DMS153 treated with DMSO at 0.1 percent for 48 hours (cell line): Measurements from ENCODE around the gene CD3G.
"Not testable (repeated sequence)": the region's sequence is repeated elsewhere in the genome, so short reads cannot be mapped to it uniquely, and the experiment has no call there.

Experiments used
- DNase-seq: peaks from one replicate; lab custom pipeline; 2025; ENCODE audit not compliant: unreplicated experiment; lab: John Stamatoyannopoulos, UW

The CD3G gene

GRCh38 chr11:118375978-118376377 lies 31.8 kb downstream of the CD3G start:
- no peak for DNase-seq

DNA sequence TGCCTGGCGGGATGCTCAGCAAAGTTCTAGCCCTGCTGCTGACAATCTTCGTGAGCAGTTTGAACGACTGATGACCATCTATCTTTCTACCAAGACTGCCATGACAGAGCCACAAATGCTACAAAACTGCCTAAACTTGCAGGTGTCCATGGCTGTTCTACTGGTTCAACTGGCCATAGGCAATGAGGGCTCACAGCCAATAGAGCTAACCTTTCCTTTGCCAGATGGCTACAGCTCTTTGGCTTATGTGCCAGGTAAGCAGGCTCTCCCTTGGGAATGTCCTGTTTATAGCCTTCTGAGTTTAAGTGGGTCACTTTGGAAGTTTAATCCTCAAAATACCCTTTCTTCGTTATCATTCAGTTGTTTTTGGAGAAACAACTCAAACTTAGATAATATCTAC lies 35.4 kb downstream of the CD3G start:
- DNase-seq: no peak

GRCh38 chr11:118380571-118380970 lies 36.4 kb downstream of the CD3G start:
- DNase-seq: no peak

- DNase-seq: no peak
Measured at GRCh38 chr11:118382954-118383353, 38.8 kb downstream of the CD3G start.

- no peak for DNase-seq
Measured at GRCh38 chr11:118383657-118384056, 39.5 kb downstream of the CD3G start.

DNA sequence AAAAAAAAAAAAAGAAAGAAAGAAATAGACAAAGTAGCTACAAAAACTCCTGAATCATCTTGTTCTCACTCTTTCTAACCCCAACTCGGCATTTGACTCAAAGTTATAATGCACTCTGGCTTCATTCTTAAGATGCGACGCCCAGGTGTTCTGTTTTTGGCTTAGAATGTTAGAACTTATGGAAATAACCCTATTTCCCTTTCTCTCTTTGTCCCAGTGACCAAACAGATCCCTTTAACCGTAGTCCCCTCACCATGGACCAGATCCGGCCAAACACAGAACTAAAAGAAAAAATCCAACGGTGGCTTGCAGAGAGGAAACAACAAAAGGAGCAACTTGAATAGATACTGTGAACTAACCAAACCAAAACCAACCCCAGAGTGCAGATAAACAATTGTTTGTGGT lies 52.0 kb downstream of the CD3G start:
- DNase-seq: no peak

DNA sequence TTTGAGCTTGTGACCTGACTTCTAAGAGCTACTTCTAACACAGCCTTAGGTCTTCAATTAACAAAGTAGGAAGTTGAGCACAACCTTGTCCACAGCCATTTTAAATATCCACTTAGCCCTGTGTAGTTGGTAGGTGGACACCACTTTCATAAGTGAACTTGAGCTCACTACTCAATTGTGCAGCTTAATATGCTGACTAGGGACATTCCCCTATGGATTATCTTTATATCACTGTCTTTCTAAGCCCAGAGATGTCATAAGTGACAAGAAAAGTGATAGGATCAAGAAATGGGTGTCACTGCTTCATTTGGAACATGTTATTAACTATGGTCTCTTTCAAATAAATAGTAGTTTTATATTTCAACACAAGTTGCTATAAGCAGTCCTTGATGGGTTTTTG lies 53.3 kb downstream of the CD3G start:
- no peak for DNase-seq

GRCh38 chr11:118398791-118399559 lies 54.8 kb downstream of the CD3G start:
- peak; percentile 21 for DNase-seq

DNA sequence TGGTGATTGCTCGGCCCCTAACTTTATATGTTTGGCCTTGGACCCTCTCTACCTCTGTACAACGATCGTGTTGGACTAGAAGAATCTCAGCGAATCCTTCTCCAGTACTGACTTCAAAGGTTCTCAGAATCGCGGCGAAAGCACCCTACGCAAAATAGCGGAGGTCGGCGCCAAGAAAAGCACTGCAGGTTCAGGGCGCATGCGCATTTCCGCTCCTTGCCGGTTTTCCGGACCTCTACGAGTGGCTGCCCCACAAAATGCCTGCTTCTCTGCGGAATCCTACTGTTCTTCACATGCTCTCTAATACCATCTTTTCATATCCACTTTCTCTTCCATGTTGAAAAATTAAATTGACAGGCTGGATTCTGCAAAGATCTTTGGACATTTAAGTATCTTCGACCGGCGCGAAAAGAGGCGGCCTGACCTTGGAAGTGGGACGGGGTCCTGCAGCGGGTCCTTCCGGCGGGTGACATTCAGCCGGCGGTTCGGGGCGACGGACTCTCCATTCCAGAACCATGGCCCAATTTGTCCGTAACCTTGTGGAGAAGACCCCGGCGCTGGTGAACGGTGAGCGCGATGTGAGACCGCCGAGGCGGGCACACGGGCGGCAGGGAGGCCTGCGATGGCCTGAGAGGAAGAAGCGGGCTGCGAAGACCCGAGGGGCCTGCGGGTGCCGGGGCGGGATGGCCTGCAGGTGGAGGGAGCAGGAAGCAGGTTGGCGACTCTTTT lies 57.2 kb downstream of the CD3G start, which contains the start of gene ATP5MG:
Gene ATP5MG (plus strand): TSS at position 456 of the 729 bp plus-strand sequence. CDS start 60 bp downstream, at position 516.
- peak; percentile 87 for DNase-seq

- no peak for DNase-seq
Measured at GRCh38 chr11:118401880-118402590, 57.9 kb downstream of the CD3G start.

- DNase-seq: not testable (repeated sequence)
Measured at GRCh38 chr11:118402594-118402993, 58.5 kb downstream of the CD3G start.
